Measurements from ENCODE around the gene AACS. TPM values are rescaled to one million over a fixed set of nuclear protein-coding genes. Genes with fewer than 3 reads are reported as not detected.

AACS gene
- total RNA-seq, 2 experiments from 2014 or later, result 10.8 to 11.7 TPM

- Histone ChIP-seq H3K4me1 (ENCODE audit: insufficient read depth, low read length) (no peaks in the 10 kb centered on the region), H3K27me3 (ENCODE audit: control insufficient read depth in 1 of 2, insufficient read depth in 2 of 2, low read length in 2 of 2) (no peaks in the 10 kb centered on the region), H3K27ac (ENCODE audit: low read depth in 1 of 2, low read length in 2 of 2) (no peak overlapping the region), H3K4me3 (ENCODE audit: low read length) (no peak overlapping the region), H3K36me3 (ENCODE audit: insufficient read depth, low read length) (peaks cover 8% of the 10 kb centered on the region), H3K9me3 (ENCODE audit: control insufficient read depth in 1 of 2, insufficient read depth in 1 of 2, low read length in 2 of 2) (no peaks in the 10 kb centered on the region)
- Mint-ChIP-seq H3K36me3 (ENCODE audit: low read depth) (peaks cover 36% of the 10 kb centered on the region), H3K9me3 (no peaks in the 10 kb centered on the region), H3K27me3 (no peaks in the 10 kb centered on the region), H3K4me1 (ENCODE audit: low read depth) (no peaks in the 10 kb centered on the region), H3K4me3 (no peak overlapping the region), H3K27ac (no peak overlapping the region)
- TF ChIP-seq, protein P1, sequence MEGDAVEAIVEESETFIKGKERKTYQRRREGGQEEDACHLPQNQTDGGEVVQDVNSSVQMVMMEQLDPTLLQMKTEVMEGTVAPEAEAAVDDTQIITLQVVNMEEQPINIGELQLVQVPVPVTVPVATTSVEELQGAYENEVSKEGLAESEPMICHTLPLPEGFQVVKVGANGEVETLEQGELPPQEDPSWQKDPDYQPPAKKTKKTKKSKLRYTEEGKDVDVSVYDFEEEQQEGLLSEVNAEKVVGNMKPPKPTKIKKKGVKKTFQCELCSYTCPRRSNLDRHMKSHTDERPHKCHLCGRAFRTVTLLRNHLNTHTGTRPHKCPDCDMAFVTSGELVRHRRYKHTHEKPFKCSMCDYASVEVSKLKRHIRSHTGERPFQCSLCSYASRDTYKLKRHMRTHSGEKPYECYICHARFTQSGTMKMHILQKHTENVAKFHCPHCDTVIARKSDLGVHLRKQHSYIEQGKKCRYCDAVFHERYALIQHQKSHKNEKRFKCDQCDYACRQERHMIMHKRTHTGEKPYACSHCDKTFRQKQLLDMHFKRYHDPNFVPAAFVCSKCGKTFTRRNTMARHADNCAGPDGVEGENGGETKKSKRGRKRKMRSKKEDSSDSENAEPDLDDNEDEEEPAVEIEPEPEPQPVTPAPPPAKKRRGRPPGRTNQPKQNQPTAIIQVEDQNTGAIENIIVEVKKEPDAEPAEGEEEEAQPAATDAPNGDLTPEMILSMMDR (IDR thresholded peaks at IDR 0.05), result no peak
- DNase-seq, result no peak
- CTCF ChIA-PET, result no interaction called here
- intact Hi-C loops (cut with DNase I, micrococcal nuclease), result no loop called here
- POLR2A ChIA-PET, result no interaction called here
- no peak for ATAC-seq (ENCODE audit: poor library complexity)
Measured at GRCh38 chr12:125134576-125134975, 69.3 kb downstream of the AACS start.

GRCh38 chr12:125135906-125136305, 70.7 kb downstream of the AACS start:
- Mint-ChIP-seq H3K36me3 (ENCODE audit: low read depth) (peaks cover 29% of the 10 kb centered on the region), H3K4me3 (no peak overlapping the region), H3K27me3 (no peaks in the 10 kb centered on the region), H3K4me1 (ENCODE audit: low read depth) (no peaks in the 10 kb centered on the region), H3K9me3 (no peaks in the 10 kb centered on the region), H3K27ac (no peak overlapping the region)
- ChIA-PET POLR2A (no interaction called here), CTCF (no interaction called here)
- H3K27me3 ChIP-seq (ENCODE audit: control insufficient read depth in 1 of 2, insufficient read depth in 2 of 2, low read length in 2 of 2), result no peaks in the 10 kb centered on the region
- no peak overlapping the region for H3K4me3 ChIP-seq (ENCODE audit: low read length)
- H3K9me3 ChIP-seq (ENCODE audit: control insufficient read depth in 1 of 2, insufficient read depth in 1 of 2, low read length in 2 of 2), result no peaks in the 10 kb centered on the region
- ATAC-seq (ENCODE audit: poor library complexity) (no peak), DNase-seq (no peak)
- H3K4me1 ChIP-seq (ENCODE audit: insufficient read depth, low read length), result no peaks in the 10 kb centered on the region
- TF ChIP-seq, protein P1 (IDR thresholded peaks at IDR 0.05), result no peak
- peaks cover 8% of the 10 kb centered on the region for H3K36me3 ChIP-seq (ENCODE audit: insufficient read depth, low read length)
- intact Hi-C loops (cut with DNase I, micrococcal nuclease), result no loop called here
- H3K27ac ChIP-seq (ENCODE audit: low read depth in 1 of 2, low read length in 2 of 2), result no peak overlapping the region

GRCh38 chr12:125136702-125137101, 71.5 kb downstream of the AACS start:
- no peak for ATAC-seq (ENCODE audit: poor library complexity)
- intact Hi-C loops (cut with DNase I, micrococcal nuclease), result no loop called here
- POLR2A ChIA-PET, result no interaction called here

More at GRCh38 chr12:125136702-125137101, 71.5 kb downstream of the AACS start:
- Histone ChIP-seq H3K9me3 (ENCODE audit: control insufficient read depth in 1 of 2, insufficient read depth in 1 of 2, low read length in 2 of 2) (no peaks in the 10 kb centered on the region), H3K27me3 (ENCODE audit: control insufficient read depth in 1 of 2, insufficient read depth in 2 of 2, low read length in 2 of 2) (no peaks in the 10 kb centered on the region), H3K4me1 (ENCODE audit: insufficient read depth, low read length) (no peaks in the 10 kb centered on the region), H3K4me3 (ENCODE audit: low read length) (no peak overlapping the region), H3K36me3 (ENCODE audit: insufficient read depth, low read length) (peaks cover 8% of the 10 kb centered on the region), H3K27ac (ENCODE audit: low read depth in 1 of 2, low read length in 2 of 2) (no peak overlapping the region)
- no peak overlapping the region for H3K27ac Mint-ChIP-seq
- H3K9me3 Mint-ChIP-seq, result no peaks in the 10 kb centered on the region
- H3K27me3 Mint-ChIP-seq, result no peaks in the 10 kb centered on the region
- H3K4me3 Mint-ChIP-seq, result no peak overlapping the region
- no peak for DNase-seq
- H3K36me3 Mint-ChIP-seq (ENCODE audit: low read depth), result peaks cover 29% of the 10 kb centered on the region
- CTCF ChIA-PET, result no interaction called here
- TF ChIP-seq, protein P1 (IDR thresholded peaks at IDR 0.05), result no peak
- H3K4me1 Mint-ChIP-seq (ENCODE audit: low read depth), result no peaks in the 10 kb centered on the region
